IMR-90 (cell line): ENCODE measurements around the gene SHROOM3. TPM values are rescaled to one million over a fixed set of nuclear protein-coding genes. Genes with fewer than 3 reads are reported as not detected.

Experiments
- ATAC-seq: fragments of 200-7000 bp; cut with Tn5 transposase; 2 replicates; pipeline ENCODE4 v1.9.1; 2020; ENCODE audit warnings: low read depth, mild to moderate bottlenecking, moderate library complexity
- BruUV-seq: library from RNA; stranded (reverse); fragments of 400-500 nt; replicated peaks from 2 replicates; lab custom pipeline; 2021; lab: Mats Ljungman, UMichigan
- CTCF ChIA-PET: fragments of 300-600 bp; formaldehyde crosslinking; extraction: SDS; loops from one replicate; lab custom pipeline; 2021; ENCODE audit warnings: antibody characterized with exemption; lab: Yijun Ruan, JAX
- POLR2A ChIA-PET: fragments of 300-600 bp; sonication (Branson Sonifier 250); formaldehyde crosslinking; loops from one replicate; lab custom pipeline; 2022; ENCODE audit warnings: antibody characterized with exemption; ENCODE audit not compliant: unreplicated experiment; lab: Charles Lee
- DNase-seq: peaks from one replicate; pipeline ENCODE4 v3.0.0; 2013
- H2AFZ ChIP-seq: replicated peaks from 2 replicates; pipeline ENCODE3; 2013; ENCODE audit warnings: low read length, mild to moderate bottlenecking; ENCODE audit not compliant: poor library complexity
- H2AK5ac ChIP-seq: 2 replicates; pipeline ENCODE4 v1.6.1; 2013; ENCODE audit warnings: low read depth, low read length, inconsistent platforms
- H2AK9ac ChIP-seq: replicated peaks from 2 replicates; pipeline ENCODE3; 2013; ENCODE audit warnings: mild to moderate bottlenecking, low read depth, low read length, moderate library complexity; ENCODE audit not compliant: poor library complexity
- H2BK120ac ChIP-seq: 2 replicates; pipeline ENCODE4 v1.6.1; 2013; ENCODE audit warnings: low read depth, low read length, inconsistent platforms
- H2BK15ac ChIP-seq: 3 replicates; pipeline ENCODE4 v1.6.1; 2013; ENCODE audit warnings: low read depth, low read length, inconsistent platforms
- H2BK20ac ChIP-seq: 2 replicates; pipeline ENCODE4 v1.6.1; 2013; ENCODE audit warnings: low read depth, mild to moderate bottlenecking, inconsistent platforms, low read length, moderate library complexity
- H2BK5ac ChIP-seq: 2 replicates; pipeline ENCODE4 v1.6.1; 2013; ENCODE audit warnings: mild to moderate bottlenecking, low read depth, low read length, inconsistent platforms; ENCODE audit not compliant: poor library complexity, severe bottlenecking
- H3K14ac ChIP-seq: replicated peaks from 2 replicates; pipeline ENCODE4 v1.6.1; 2013; ENCODE audit warnings: low read depth, low read length, inconsistent platforms
- H3K18ac ChIP-seq: 2 replicates; pipeline ENCODE4 v1.6.1; 2013; ENCODE audit warnings: low read depth, low read length, control low read depth
- H3K23ac ChIP-seq: 2 replicates; pipeline ENCODE4 v1.6.1; 2013; ENCODE audit warnings: low read depth, low read length, inconsistent platforms
- H3K27ac ChIP-seq: 2 replicates; pipeline ENCODE4 v1.5.1; 2013; ENCODE audit warnings: mild to moderate bottlenecking, control low read depth, low read length; ENCODE audit not compliant: insufficient read depth
- H3K27me3 ChIP-seq: 2 replicates; pipeline ENCODE4 v1.6.1; 2013; ENCODE audit warnings: low read length; ENCODE audit not compliant: control insufficient read depth, insufficient read depth
- H3K36me3 ChIP-seq: 2 replicates; pipeline ENCODE4 v1.6.1; 2013; ENCODE audit warnings: low read length, mixed read lengths; ENCODE audit not compliant: control insufficient read depth, insufficient read depth
- H3K4ac ChIP-seq: 2 replicates; pipeline ENCODE4 v1.6.1; 2013; ENCODE audit warnings: low read depth, low read length, inconsistent platforms
- H3K4me1 ChIP-seq: 2 replicates; pipeline ENCODE4 v1.6.1; 2013; ENCODE audit warnings: low read length, mixed read lengths; ENCODE audit not compliant: control insufficient read depth, insufficient read depth
- H3K4me2 ChIP-seq: 2 replicates; pipeline ENCODE4 v1.6.1; 2013; ENCODE audit warnings: low read depth, mild to moderate bottlenecking, control low read depth, low read length, moderate library complexity
- H3K4me3 ChIP-seq: 2 replicates; pipeline ENCODE4 v1.5.1; 2013; ENCODE audit warnings: low read depth, mild to moderate bottlenecking, control low read depth, low read length, moderate library complexity; ENCODE audit not compliant: insufficient read depth
- H3K56ac ChIP-seq: 2 replicates; pipeline ENCODE4 v1.6.1; 2013; ENCODE audit warnings: low read length, inconsistent platforms; ENCODE audit not compliant: insufficient read depth; ENCODE audit errors: extremely low read depth
- H3K79me1 ChIP-seq, 2 experiments: 2 replicates each; pipeline ENCODE4 v1.6.1; 2013; ENCODE audit warnings: low read length in 2 of 2, inconsistent platforms in 1 of 2, low read depth in 1 of 2
- H3K9ac ChIP-seq: 2 replicates; pipeline ENCODE4 v1.6.1; 2013; ENCODE audit warnings: low read depth, low read length, control low read depth
- H3K9me1 ChIP-seq: 2 replicates; pipeline ENCODE4 v1.6.1; 2013; ENCODE audit warnings: low read length, inconsistent platforms; ENCODE audit not compliant: insufficient read depth
- H3K9me3 ChIP-seq: 2 replicates; pipeline ENCODE4 v1.6.1; 2013; ENCODE audit warnings: low read length; ENCODE audit not compliant: control insufficient read depth, insufficient read depth
- H4K20me1 ChIP-seq: 2 replicates; pipeline ENCODE4 v1.6.1; 2013; ENCODE audit warnings: low read length, inconsistent platforms; ENCODE audit not compliant: insufficient read depth
- H4K5ac ChIP-seq: 2 replicates; pipeline ENCODE4 v1.6.1; 2013; ENCODE audit warnings: mild to moderate bottlenecking, low read depth, low read length, control low read depth
- H4K8ac ChIP-seq, 2 experiments: 2 replicates each; pipeline ENCODE4 v1.6.1; 2013; ENCODE audit warnings: low read depth in 2 of 2, low read length in 2 of 2, control low read depth in 1 of 2, inconsistent platforms in 1 of 2
- H4K91ac ChIP-seq: 2 replicates; pipeline ENCODE4 v1.6.1; 2013; ENCODE audit warnings: low read depth, low read length, inconsistent platforms; ENCODE audit not compliant: insufficient read depth
- CEBPB ChIP-seq: IDR thresholded peaks from 2 replicates; pipeline ENCODE4 v1.6.1; 2012; ENCODE audit warnings: low read depth, low read length, improper control_type of control experiment
- MAFK ChIP-seq: IDR thresholded peaks from 2 replicates; pipeline ENCODE4 v1.6.1; 2012; ENCODE audit warnings: low read depth, low read length, improper control_type of control experiment
- NFE2L2 ChIP-seq: fragments of 150-350 bp; IDR thresholded peaks from 2 replicates; pipeline ENCODE4 v1.6.1; 2016; ENCODE audit warnings: low read depth, mild to moderate bottlenecking, low read length
- WGBS, 2 experiments: methylation state at CpG; one replicate each; pipeline versions ENCODE4 v1.1.5 to v1.1.7; 2013; ENCODE audit warnings: missing lambda C conversion rate in 2 of 2; ENCODE audit not compliant: insufficient read length in 1 of 2; ENCODE audit errors: extremely low coverage in 2 of 2; 5-methylcytosine and 5-hydroxymethylcytosine counted together
- dilution Hi-C: fragments of 300-500 bp; cut with HindIII; formaldehyde crosslinking; loops from one replicate; pipeline ENCODE4 v1.14.3; 2018; ENCODE audit warnings: low sequenced_read_pairs; ENCODE audit not compliant: unreplicated experiment
- in situ Hi-C: fragments of 300-500 bp; cut with MboI; formaldehyde crosslinking; loops from 3 replicates; pipeline ENCODE4 v1.14.3; 2019; ENCODE audit warnings: low sequenced_read_pairs, inconsistent platforms, mixed read lengths
- intact Hi-C: fragments of 100-400 bp; cut with micrococcal nuclease; formaldehyde crosslinking; loops from 2 replicates; pipeline ENCODE4 v1.10.0; 2022
- polyA plus RNA-seq, 3 experiments: library from polyadenylated mRNA; depleted of rRNA; stranded (reverse); fragments of >200 nt; gene quantifications; 2 replicates each; pipeline ENCODE4 v1.2.3, GENCODE V29; 2012; ENCODE audit warnings: low replicate concordance in 1 of 3
- total RNA-seq: library from RNA; depleted of rRNA; stranded (reverse); fragments of >200 nt; gene quantifications from 2 replicates; pipeline ENCODE4 v1.2.3, GENCODE V29; 2012
- TF ChIP-seq, protein P1 (sequence below): fragments of 150-350 bp; IDR thresholded peaks from 2 replicates; pipeline ENCODE4 v1.6.1; 2017; ENCODE audit warnings: mild to moderate bottlenecking, antibody characterized with exemption, low read length, low read depth

Gene SHROOM3
- total and polyA plus RNA-seq, 2 of the 4 experiments (the other 2 are of a cell fraction) = 10.8 to 19.5 TPM

DNA sequence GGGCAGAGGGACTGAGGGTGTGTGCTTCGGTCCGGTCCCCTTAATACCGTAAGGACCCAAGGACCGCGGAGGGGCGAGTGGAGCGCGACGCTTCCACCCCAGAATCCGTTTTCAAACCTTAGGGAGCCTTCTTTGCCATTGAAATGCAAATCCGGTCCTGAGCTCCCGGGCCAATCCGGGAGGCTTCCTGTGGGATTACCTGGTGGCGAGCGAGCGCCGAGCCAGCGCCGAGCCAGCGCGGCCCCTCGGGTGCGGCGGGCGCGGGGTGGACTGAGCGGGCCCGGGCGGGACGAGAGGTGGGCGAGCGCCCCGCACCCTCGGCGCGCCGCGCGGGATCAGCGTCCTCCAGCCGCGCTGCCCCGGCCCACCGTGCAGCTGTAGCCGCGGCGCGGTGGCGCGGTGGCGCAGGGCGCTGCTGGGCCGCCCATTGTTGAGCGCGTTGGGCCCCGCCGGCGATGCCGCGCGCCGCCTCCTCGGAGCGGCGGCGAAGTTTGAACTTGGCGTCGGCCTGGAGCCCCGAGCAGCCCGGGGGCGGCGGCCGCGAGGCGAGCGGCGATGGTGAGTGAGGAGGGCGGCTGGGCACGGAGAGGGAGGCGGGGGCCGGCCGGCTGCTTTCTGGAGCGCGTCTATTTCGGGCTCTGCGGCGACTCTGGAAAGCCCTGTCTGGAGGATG is 254.3 kb downstream of the SHROOM3 start (continued):
- TF ChIP-seq MAFK (no peak), CEBPB (no peak), NFE2L2 (no peak)

DNA sequence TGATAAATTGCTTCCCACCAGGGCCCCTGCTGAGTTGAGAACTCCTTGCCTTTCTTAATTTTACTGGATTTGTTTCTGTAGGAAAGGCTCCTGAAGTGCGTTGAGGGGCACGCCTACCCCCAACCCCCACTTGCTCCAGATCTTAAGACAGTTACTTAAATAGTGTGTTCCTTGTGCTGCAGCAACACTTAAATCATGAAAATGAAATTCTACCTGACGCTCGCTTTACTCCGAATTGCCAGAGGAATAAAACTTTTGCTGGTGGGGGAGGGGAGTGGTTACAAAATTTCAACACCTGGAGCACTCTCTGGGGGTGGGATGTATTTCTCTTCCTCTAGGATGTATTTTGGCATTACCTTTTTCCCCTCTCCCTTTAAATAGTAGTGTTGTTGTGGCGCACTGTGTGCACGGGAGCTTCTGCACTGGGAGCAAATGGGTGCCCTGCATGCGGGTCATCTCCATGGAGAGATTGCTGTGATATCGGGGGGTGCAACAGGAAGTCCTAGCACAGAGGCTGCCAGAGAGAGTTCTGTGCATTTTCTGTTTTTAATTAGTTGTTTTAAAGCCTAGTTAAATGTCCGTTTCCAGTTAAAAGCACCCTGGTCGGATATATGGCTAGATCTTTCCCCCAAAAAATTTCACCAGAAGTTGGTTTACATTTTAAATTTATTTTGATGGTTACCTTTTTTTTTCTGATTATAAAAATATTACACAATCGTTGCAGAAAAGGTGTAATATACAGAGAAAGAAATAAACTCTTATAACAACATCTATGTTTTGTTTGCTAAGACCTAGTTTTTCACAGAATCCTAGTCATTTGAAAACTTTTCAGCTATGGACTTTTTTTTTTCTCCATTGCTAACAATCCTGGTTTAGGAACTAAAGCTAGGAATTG is 255.2 kb downstream of the SHROOM3 start:
- dilution Hi-C loops (no loop called here), intact Hi-C loops (loop anchor here (5.0 kb wide), 2 partner anchors 47 to 257 kb away; partner anchors contain the start of gene SEPTIN11), in situ Hi-C loops (no loop called here)
- peak overlapping the region; percentile 92 for H3K18ac ChIP-seq
- H2AK5ac ChIP-seq = peak overlapping the region; percentile 65; the same call in 1 of the 2 replicates
- H3K9me3 ChIP-seq = no peaks in the 10 kb centered on the region
- H4K20me1 ChIP-seq = no peaks in the 10 kb centered on the region; the same call in 1 of the 2 replicates
- peak overlapping the region; percentile 87 for H3K23ac ChIP-seq
- H2BK120ac ChIP-seq = peak overlapping the region; percentile 95
- peak overlapping the region; percentile 94 for H2BK5ac ChIP-seq
- peaks cover 12% of the 10 kb centered on the region for H3K4me1 ChIP-seq
- H2BK15ac ChIP-seq = no peak overlapping the region; the same call in 2 of the 3 replicates
- peak overlapping the region; percentile 70 for H2AFZ ChIP-seq
- TF ChIP-seq, protein P1, sequence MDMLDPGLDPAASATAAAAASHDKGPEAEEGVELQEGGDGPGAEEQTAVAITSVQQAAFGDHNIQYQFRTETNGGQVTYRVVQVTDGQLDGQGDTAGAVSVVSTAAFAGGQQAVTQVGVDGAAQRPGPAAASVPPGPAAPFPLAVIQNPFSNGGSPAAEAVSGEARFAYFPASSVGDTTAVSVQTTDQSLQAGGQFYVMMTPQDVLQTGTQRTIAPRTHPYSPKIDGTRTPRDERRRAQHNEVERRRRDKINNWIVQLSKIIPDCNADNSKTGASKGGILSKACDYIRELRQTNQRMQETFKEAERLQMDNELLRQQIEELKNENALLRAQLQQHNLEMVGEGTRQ = no peak
- peak; percentile 53; the same call in 1 of the 2 replicates for TF ChIP-seq CEBPB
- peak overlapping the region; percentile 99 for H3K9ac ChIP-seq
- peak overlapping the region; percentile 28 to 72; a peak in 2 of 4 replicates for H4K8ac ChIP-seq
- H3K14ac ChIP-seq = peak overlapping the region; percentile 96
- H3K27ac ChIP-seq = peak overlapping the region; percentile 99
- H4K5ac ChIP-seq = peak overlapping the region; percentile 66
- H3K27me3 ChIP-seq = no peaks in the 10 kb centered on the region
- peak overlapping the region; percentile 21 for H2AK9ac ChIP-seq
- H3K4me2 ChIP-seq = peak overlapping the region; percentile 87
- peaks cover 9% of the 10 kb centered on the region for H3K9me1 ChIP-seq
- ATAC-seq = no peak; the same call in 1 of the 2 replicates
- H3K4me3 ChIP-seq = peak overlapping the region; percentile 97
- no CpG with 5 or more reads among the region's 12 CpGs for WGBS, 2 experiments
- ChIA-PET POLR2A (no interaction called here), CTCF (interaction anchor here (1.0 kb wide), 1 partner anchor 54 kb away, joined by 4 read pairs; no protein-coding TSS in a partner anchor)
- H3K56ac ChIP-seq = peak overlapping the region; percentile 22
- BruUV-seq = no TSS peak
- H4K91ac ChIP-seq = peak overlapping the region; percentile 78
- H2BK20ac ChIP-seq = peak overlapping the region; percentile 59
- peak overlapping the region; percentile 97 for H3K4ac ChIP-seq
- H3K79me1 ChIP-seq = peaks cover 27 to 44% of the 10 kb centered on the region in 2 experiments; a peak in 3 of 4 replicates
- peak; percentile 24 for DNase-seq
- no peaks in the 10 kb centered on the region for H3K36me3 ChIP-seq
